ENCODE measurements around the gene CCDC51.

The CCDC51 gene

GRCh38 chr3:48419149-48419548 is 20.8 kb downstream of the CCDC51 start:
- FAIRE-seq, result no peak

GRCh38 chr3:48418651-48419050 is 21.3 kb downstream of the CCDC51 start:
- no peak for FAIRE-seq

GRCh38 chr3:48418140-48418539 is 21.8 kb downstream of the CCDC51 start:
- FAIRE-seq, result no peak

GRCh38 chr3:48417529-48418108 is 22.3 kb downstream of the CCDC51 start:
- FAIRE-seq, result no peak

GRCh38 chr3:48416546-48416945 is 23.4 kb downstream of the CCDC51 start:
- FAIRE-seq, result no peak

GRCh38 chr3:48416091-48416505 is 23.8 kb downstream of the CCDC51 start:
- FAIRE-seq, result no peak

- FAIRE-seq, result no peak
Measured at GRCh38 chr3:48415251-48415953, 24.5 kb downstream of the CCDC51 start.

GRCh38 chr3:48414376-48415250 is 25.3 kb downstream of the CCDC51 start:
- FAIRE-seq, result no peak

GRCh38 chr3:48413611-48414010 is 26.3 kb downstream of the CCDC51 start:
- FAIRE-seq, result no peak

GRCh38 chr3:48413086-48413485 is 26.8 kb downstream of the CCDC51 start:
- FAIRE-seq, result no peak

GRCh38 chr3:48412375-48413001 is 27.4 kb downstream of the CCDC51 start:
- FAIRE-seq, result no peak

- no peak for FAIRE-seq
Measured at GRCh38 chr3:48411606-48412374, 28.1 kb downstream of the CCDC51 start.

GRCh38 chr3:48411041-48411588 is 28.8 kb downstream of the CCDC51 start:
- no peak for FAIRE-seq

GRCh38 chr3:48410205-48411040 is 29.5 kb downstream of the CCDC51 start:
- FAIRE-seq, result no peak

- FAIRE-seq, result no peak
Measured at GRCh38 chr3:48409291-48410201, 30.4 kb downstream of the CCDC51 start.

GRCh38 chr3:48408823-48409281 is 31.1 kb downstream of the CCDC51 start:
- FAIRE-seq, result no peak

- FAIRE-seq, result no peak
Measured at GRCh38 chr3:48407542-48408099, 32.3 kb downstream of the CCDC51 start.

- FAIRE-seq, result no peak
Measured at GRCh38 chr3:48406443-48407431, 33.2 kb downstream of the CCDC51 start.

Measured in colon (tissue), 2 donors.